GM12878 (cell line): ENCODE data around the gene RAC3.

Experiments used
- ASH2L ChIP-seq: fragments of 300-600, 200-600 bp; sonication (generic); IDR thresholded peaks from 2 replicates; pipeline ENCODE4 v1.6.1; 2017; ENCODE audit warnings: low read depth, mild to moderate bottlenecking, borderline replicate concordance
- CHD2 ChIP-seq: IDR thresholded peaks from 2 replicates; pipeline ENCODE4 v1.6.1; 2011; ENCODE audit warnings: low read depth, low read length, improper control_type of control experiment, borderline replicate concordance
- EP300 ChIP-seq, 2 experiments: fragments of 150-350 bp in 1 of 2; IDR thresholded peaks; 2 replicates each; pipeline ENCODE4 v1.6.1; 2011 to 2012; ENCODE audit warnings: low read depth in 2 of 2, low read length in 2 of 2, borderline replicate concordance in 1 of 2, improper control_type of control experiment in 1 of 2, inconsistent platforms in 1 of 2; ENCODE audit not compliant: control insufficient read depth in 1 of 2
- JUND ChIP-seq: IDR thresholded peaks from 2 replicates; pipeline ENCODE4 v1.6.1; 2012; ENCODE audit warnings: low read depth, mild to moderate bottlenecking, low read length, improper control_type of control experiment, moderate library complexity
- PAX8 ChIP-seq: fragments of 450-650 bp; IDR thresholded peaks from 2 replicates; pipeline ENCODE4 v1.6.1; 2017; ENCODE audit warnings: mild to moderate bottlenecking, moderate library complexity
- POLR2A ChIP-seq: IDR thresholded peaks from 2 replicates; pipeline ENCODE4 v1.6.1; 2011; ENCODE audit warnings: low read depth, mild to moderate bottlenecking, low read length
- RBBP5 ChIP-seq: fragments of 200-600 bp; sonication (generic); conservative IDR thresholded peaks from 2 replicates; pipeline ENCODE4 v1.6.1; 2016
- SP1 ChIP-seq: IDR thresholded peaks from one replicate; pipeline ENCODE4 v1.6.1; 2011; ENCODE audit warnings: low read depth, low read length
- SPI1 ChIP-seq: IDR thresholded peaks from 2 replicates; pipeline ENCODE4 v1.6.1; 2011; ENCODE audit warnings: low read depth, mild to moderate bottlenecking, low read length, moderate library complexity, borderline replicate concordance; ENCODE audit not compliant: insufficient read depth
- STAT1 ChIP-seq: fragments of 450-650 bp; conservative IDR thresholded peaks from 2 replicates; pipeline ENCODE4 v1.6.1; 2014; ENCODE audit warnings: antibody characterized with exemption, mild to moderate bottlenecking
- TF ChIP-seq, protein P1 (sequence below), 3 experiments: IDR thresholded peaks in 2 of 3; conservative IDR thresholded peaks in 1 of 3; 2 replicates each; pipeline ENCODE4 v1.5.1; 2011; ENCODE audit warnings: low read depth in 3 of 3, low read length in 3 of 3, mild to moderate bottlenecking in 3 of 3, control low read depth in 2 of 3, moderate library complexity in 2 of 3, inconsistent platforms in 1 of 3, mixed read lengths in 1 of 3; ENCODE audit not compliant: control insufficient read depth in 2 of 3, insufficient read depth in 1 of 3; ENCODE audit errors: extremely low read depth in 1 of 3

- no peak for TF ChIP-seq STAT1
- no peak for TF ChIP-seq POLR2A
- TF ChIP-seq, protein P1, sequence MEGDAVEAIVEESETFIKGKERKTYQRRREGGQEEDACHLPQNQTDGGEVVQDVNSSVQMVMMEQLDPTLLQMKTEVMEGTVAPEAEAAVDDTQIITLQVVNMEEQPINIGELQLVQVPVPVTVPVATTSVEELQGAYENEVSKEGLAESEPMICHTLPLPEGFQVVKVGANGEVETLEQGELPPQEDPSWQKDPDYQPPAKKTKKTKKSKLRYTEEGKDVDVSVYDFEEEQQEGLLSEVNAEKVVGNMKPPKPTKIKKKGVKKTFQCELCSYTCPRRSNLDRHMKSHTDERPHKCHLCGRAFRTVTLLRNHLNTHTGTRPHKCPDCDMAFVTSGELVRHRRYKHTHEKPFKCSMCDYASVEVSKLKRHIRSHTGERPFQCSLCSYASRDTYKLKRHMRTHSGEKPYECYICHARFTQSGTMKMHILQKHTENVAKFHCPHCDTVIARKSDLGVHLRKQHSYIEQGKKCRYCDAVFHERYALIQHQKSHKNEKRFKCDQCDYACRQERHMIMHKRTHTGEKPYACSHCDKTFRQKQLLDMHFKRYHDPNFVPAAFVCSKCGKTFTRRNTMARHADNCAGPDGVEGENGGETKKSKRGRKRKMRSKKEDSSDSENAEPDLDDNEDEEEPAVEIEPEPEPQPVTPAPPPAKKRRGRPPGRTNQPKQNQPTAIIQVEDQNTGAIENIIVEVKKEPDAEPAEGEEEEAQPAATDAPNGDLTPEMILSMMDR (IDR thresholded peaks at IDR 0.05 in 2 of 3, conservative IDR thresholded peaks at IDR 0.05 in 1 of 3; ENCODE audit: control insufficient read depth in 2 of 3, extremely low read depth in 1 of 3, insufficient read depth in 1 of 3, low read depth in 3 of 3, low read length in 3 of 3), result no peak
- TF ChIP-seq PAX8, result no peak
- no peak for TF ChIP-seq ASH2L
- no peak for TF ChIP-seq JUND
- TF ChIP-seq RBBP5, result no peak
- no peak for TF ChIP-seq SP1
- no peak for TF ChIP-seq SPI1
- TF ChIP-seq EP300 (IDR thresholded peaks at IDR 0.05; ENCODE audit: borderline replicate concordance in 1 of 2, control insufficient read depth in 1 of 2, low read depth in 2 of 2, low read length in 2 of 2), result no peak
- TF ChIP-seq CHD2, result no peak
Observed at GRCh38 chr17:82039695-82040299, 8.3 kb downstream of the RAC3 start.
